SK-N-SH treated with all-trans-retinoic acid at 6 μM for 48 hours (cell line): Measurements from ENCODE around the gene PERCC1.

Source experiments
- ATAC-seq: fragments of 200-7000 bp; cut with Tn5 transposase; 3 replicates; pipeline ENCODE4 v1.9.1; 2020; ENCODE audit warnings: mild to moderate bottlenecking, moderate library complexity
- ARNTL ChIP-seq: fragments of 450-650 bp; formaldehyde crosslinking; IDR thresholded peaks from 2 replicates; pipeline ENCODE4 v1.5.0; 2020; ENCODE audit warnings: low read depth, mild to moderate bottlenecking, moderate library complexity, borderline replicate concordance
- BACH2 ChIP-seq: fragments of 250-450 bp; sonication (Bioruptor Pico); IDR thresholded peaks from 2 replicates; pipeline ENCODE4 v1.9.0; 2021; ENCODE audit warnings: mild to moderate bottlenecking, borderline replicate concordance
- CREB5 ChIP-seq: fragments of 250-450 bp; sonication (Bioruptor Pico); IDR thresholded peaks from 2 replicates; pipeline ENCODE4 v1.5.1; 2020; ENCODE audit warnings: low read depth, mild to moderate bottlenecking, moderate library complexity
- CSDC2 ChIP-seq: fragments of 250-450 bp; sonication (Bioruptor Pico); IDR thresholded peaks from 2 replicates; pipeline ENCODE4 v1.5.0; 2020; ENCODE audit warnings: mild to moderate bottlenecking, moderate library complexity
- GLIS3 ChIP-seq: fragments of 250-450 bp; sonication (Bioruptor Pico); IDR thresholded peaks from 2 replicates; pipeline ENCODE4 v1.5.0; 2020; ENCODE audit warnings: mild to moderate bottlenecking, moderate library complexity
- ISL1 ChIP-seq: fragments of 250-450 bp; sonication (Bioruptor Pico); IDR thresholded peaks from 2 replicates; pipeline ENCODE4 v2.1.2; 2022; ENCODE audit warnings: mild to moderate bottlenecking, moderate library complexity
- PATZ1 ChIP-seq: fragments of 250-450 bp; sonication (Bioruptor Pico); IDR thresholded peaks from 2 replicates; pipeline ENCODE4 v1.8.0; 2020; ENCODE audit warnings: mild to moderate bottlenecking, moderate library complexity, borderline replicate concordance
- POU6F1 ChIP-seq: fragments of 250-450 bp; sonication (Bioruptor Pico); IDR thresholded peaks from 2 replicates; pipeline ENCODE4 v1.8.0; 2021; ENCODE audit warnings: low read depth, mild to moderate bottlenecking, moderate library complexity, borderline replicate concordance
- PPARA ChIP-seq: fragments of 250-450 bp; sonication (Bioruptor Pico); IDR thresholded peaks from 2 replicates; pipeline ENCODE4 v1.5.0; 2020; ENCODE audit warnings: mild to moderate bottlenecking, borderline replicate concordance
- TSHZ2 ChIP-seq: fragments of 250-450 bp; sonication (Bioruptor Pico); IDR thresholded peaks from 2 replicates; pipeline ENCODE4 v1.5.0; 2020; ENCODE audit warnings: mild to moderate bottlenecking, moderate library complexity
- ZFP30 ChIP-seq: fragments of 450-650 bp; formaldehyde crosslinking; IDR thresholded peaks from 2 replicates; pipeline ENCODE4 v1.5.0; 2022; ENCODE audit warnings: mild to moderate bottlenecking, moderate library complexity
- ZNF565 ChIP-seq: fragments of 450-650 bp; formaldehyde crosslinking; conservative IDR thresholded peaks from 2 replicates; pipeline ENCODE4 v1.5.0; 2020; ENCODE audit warnings: low read depth, mild to moderate bottlenecking, moderate library complexity
- ZNF70 ChIP-seq: fragments of 450-650 bp; formaldehyde crosslinking; IDR thresholded peaks from 2 replicates; pipeline ENCODE4 v1.5.0; 2020; ENCODE audit warnings: mild to moderate bottlenecking, moderate library complexity
- ZNF8 ChIP-seq: fragments of 450-650 bp; formaldehyde crosslinking; IDR thresholded peaks from 2 replicates; pipeline ENCODE4 v1.5.0; 2020; ENCODE audit warnings: mild to moderate bottlenecking, moderate library complexity

PERCC1 gene

GRCh38 chr16:1395444-1396031 lies 35.3 kb upstream of the PERCC1 start:
- no peak for TF ChIP-seq TSHZ2 (CRISPR knock-in tag)
- no peak for TF ChIP-seq ZNF8 (CRISPR knock-in tag)
- TF ChIP-seq CREB5 (CRISPR knock-in tag), result no peak
- no peak for TF ChIP-seq ZNF70
- no peak for TF ChIP-seq ARNTL
- TF ChIP-seq PPARA (CRISPR knock-in tag), result no peak
- no peak for TF ChIP-seq CSDC2
- no peak for TF ChIP-seq ZNF565
- TF ChIP-seq PATZ1 (CRISPR knock-in tag), result no peak
- TF ChIP-seq, all 23 proteins: peak for 0
- ATAC-seq, result no peak

- ATAC-seq, result no peak
- TF ChIP-seq BACH2 (CRISPR knock-in tag), result no peak
- TF ChIP-seq, all 23 proteins: peak for 0
Observed at GRCh38 chr16:1397779-1398178, 33.1 kb upstream of the PERCC1 start.

GRCh38 chr16:1398351-1398750 lies 32.5 kb upstream of the PERCC1 start:
- ATAC-seq, result no peak
- TF ChIP-seq GLIS3 (CRISPR knock-in tag), result no peak
- no peak for TF ChIP-seq PPARA (CRISPR knock-in tag)
- TF ChIP-seq POU6F1 (CRISPR knock-in tag), result no peak
- no peak for TF ChIP-seq ISL1 (CRISPR knock-in tag)
- no peak for TF ChIP-seq CREB5 (CRISPR knock-in tag)
- TF ChIP-seq ARNTL, result no peak

GRCh38 chr16:1398826-1399581 lies 31.9 kb upstream of the PERCC1 start:
- TF ChIP-seq ARNTL (no peak), ZFP30 (CRISPR knock-in tag) (no peak), TSHZ2 (CRISPR knock-in tag) (no peak)
- no peak for ATAC-seq
